GM20431 (cell line): Measurements from ENCODE around the gene MSL3B.

Experiments
- in situ Hi-C: fragments of 300-500 bp; cut with MseI, MboI; formaldehyde crosslinking; loops from one replicate; pipeline ENCODE4 v1.15.0; 2020; ENCODE audit warnings: low sequenced_read_pairs; ENCODE audit not compliant: unreplicated experiment

Gene MSL3B

DNA sequence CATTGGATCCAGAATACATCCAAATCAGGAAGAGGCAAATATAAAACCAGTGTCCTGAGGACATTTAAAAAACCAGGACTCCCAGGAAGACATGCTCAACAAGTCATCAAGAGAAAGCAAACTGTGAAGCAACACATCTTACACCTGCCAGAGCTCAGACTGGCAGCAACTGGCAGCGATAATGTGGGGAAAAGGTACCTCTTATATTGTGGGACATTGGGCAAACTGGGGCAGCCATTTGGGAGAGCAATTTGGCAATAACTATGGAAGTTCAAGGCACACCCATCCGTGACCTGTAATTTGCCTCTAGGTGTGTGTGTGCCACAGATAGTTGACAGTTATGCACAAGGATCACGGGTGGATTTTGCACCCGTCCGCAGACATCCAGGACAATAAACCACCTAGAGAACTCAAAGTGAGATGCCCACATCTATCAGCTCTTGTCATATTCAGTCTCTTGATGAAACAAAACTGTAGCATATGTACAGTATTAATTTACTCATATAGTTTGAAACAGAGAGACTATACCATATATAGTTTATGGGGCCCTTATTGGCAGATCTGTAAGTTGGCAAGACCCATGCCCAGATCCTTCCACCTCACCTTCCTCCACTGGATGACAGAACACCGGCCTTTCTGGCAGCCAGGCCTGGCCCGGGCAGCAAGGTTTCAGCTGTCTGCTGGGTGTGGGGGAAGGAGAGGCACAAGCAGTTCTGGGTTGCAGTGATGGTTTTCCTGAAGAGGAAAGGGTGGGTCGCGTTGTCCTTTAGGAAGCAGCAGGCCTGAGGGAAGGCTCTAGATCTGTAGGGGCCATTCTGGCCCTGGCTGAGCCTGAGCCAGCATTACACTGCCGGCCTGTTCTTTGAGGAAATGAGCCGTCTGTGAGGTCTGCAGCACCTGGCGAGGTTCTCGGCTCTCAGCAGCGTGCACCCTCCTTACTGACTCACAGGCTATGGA, 32.7 kb downstream of the MSL3B start:
- in situ Hi-C loops, result no loop called here

DNA sequence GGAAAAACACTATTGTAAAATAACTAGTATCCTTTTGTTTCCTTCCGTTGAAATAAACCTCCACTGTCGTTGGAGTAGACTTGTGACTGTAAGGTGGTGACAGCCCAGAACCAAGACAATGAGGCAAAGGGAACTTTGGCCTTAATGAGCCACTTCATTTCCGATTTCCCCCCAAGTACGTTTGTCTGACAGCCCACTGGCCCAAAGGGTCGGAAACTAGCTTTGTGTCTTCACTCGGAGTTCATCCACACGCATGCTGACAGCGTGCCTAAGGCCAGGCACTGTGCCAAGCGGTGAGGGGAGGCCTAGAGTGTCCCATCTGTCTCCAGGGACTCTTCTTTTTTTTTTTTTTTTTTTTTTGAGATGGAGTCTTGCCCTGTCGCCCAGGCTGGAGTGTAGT, 34.8 kb downstream of the MSL3B start:
- in situ Hi-C loops, result no loop called here

DNA sequence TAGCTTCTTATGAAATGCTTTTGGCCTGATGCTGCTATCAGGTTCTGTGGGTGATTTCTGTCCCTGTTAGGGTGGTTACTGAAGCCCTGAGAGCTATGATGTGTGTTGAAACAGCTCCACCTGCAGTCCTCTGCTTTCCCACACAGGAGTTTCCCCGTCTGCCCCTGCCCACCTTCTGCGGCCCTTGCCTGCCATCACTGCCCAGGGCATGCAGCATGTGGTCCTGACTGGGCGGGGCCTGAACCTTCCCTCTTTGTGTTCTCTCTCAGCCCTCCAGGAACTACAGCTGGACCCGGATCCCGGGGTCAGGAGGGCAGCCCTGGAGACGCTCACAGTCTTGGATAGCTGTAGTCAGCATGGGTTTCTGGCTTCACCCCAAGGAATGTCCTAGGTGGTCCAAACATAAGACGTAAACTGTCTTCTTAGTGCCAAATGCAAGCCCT, 35.3 kb downstream of the MSL3B start:
- in situ Hi-C loops, result no loop called here

DNA sequence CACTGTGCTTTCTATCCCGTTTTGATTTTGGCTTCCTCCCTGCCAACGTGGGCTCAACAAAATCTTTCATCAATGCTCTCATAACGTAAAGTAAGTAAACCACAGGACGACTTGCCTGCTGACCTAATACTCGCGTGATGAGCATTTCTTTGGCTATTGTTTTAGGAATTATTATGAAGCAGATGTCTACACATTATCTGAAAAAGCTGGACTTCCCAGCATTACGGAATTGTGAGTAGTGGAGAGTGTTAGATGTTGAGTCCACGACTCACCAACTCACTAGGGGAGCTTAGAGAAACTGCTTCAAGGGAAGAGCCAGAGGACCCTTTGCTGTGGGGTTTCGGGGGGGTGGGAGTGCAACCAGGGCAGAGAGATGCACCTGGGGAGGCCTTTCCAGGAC, 35.8 kb downstream of the MSL3B start:
- in situ Hi-C loops, result no loop called here

DNA sequence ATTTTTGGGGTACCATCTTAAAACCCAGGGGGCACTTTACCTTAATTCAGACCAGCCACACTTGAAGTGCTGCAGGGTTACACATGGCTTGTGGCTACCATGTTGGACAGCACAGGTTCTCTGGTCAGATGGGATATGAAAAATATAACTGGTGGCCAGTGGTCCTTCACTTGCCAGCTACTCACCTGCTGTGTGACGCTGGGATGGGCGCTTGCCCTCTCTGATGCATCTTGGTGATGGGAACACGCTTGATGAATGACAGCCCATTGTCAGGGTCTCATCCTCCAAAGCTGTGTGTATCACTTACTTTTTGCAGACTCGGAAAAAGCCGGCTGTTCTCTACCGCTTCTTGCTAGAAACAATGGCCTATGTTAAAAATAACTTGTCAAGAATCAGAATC, 36.3 kb downstream of the MSL3B start:
- in situ Hi-C loops, result no loop called here

DNA sequence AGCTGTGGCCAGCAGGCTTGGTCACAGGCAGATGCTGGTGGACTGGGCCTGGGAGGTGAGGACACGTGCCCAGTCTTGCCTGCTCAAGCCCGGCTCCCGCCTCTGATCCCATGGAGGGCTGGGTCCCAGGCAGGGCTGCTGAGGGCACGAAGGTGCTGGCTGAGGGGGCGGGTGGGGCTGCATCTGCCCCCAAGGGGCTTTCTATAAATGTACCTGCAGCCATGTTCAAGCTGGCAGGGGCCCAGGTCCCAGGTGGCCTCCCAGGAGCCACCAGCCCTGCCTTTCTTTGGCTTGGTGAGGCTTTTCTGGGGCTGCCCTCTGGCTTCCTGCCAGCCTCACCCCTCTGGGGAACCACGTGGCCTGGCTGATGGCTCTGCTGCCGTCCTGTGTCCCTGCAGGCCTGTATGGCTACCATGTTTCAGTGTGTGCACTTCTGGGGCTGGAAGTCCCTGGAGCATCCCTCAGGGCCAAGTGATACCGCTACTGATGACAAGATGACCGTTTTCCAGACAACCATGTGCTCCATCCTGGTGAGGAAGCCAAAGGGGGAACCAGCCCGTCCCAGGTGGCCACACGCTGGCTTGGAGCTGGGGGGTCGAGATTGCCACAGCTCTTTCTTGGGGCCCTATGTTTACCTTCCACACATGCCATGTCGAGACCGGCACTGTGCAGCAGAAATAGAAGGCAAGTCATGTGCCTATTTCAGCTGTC, 37.0 kb downstream of the MSL3B start:
- in situ Hi-C loops, result no loop called here

DNA sequence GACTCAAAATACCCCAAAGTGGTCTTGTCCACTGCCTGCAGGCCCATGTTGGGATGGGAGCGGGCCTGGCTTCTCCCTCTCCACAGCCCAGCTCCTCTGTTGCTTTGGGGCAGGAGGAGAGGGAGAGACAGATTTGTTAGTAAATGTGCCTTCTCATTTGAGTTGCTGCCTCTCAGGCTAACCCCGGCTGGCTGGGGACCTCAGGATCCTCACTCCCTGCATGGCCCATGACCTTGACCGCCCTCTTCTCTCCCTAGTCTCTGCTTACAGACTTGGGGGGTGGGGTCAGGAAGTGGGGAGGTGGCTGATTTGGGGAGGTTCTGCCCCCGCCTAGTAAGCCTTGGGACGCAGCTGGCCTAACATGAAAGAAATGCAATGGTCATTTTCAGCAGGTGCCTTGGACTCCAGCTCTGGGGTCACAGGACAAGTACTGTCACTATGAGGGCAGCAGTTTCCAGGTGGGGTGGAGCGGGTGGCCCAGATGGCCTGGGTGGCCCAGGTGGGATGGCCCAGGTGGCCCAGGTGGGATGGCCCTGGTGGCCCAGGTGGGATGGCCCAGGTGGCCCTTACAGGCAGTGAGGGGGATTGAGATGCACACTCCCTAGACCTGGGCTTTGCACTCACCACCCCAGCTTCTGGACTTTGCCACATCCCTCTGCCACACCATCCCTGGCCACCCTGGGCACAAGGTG, 37.9 kb downstream of the MSL3B start:
- in situ Hi-C loops, result no loop called here

DNA sequence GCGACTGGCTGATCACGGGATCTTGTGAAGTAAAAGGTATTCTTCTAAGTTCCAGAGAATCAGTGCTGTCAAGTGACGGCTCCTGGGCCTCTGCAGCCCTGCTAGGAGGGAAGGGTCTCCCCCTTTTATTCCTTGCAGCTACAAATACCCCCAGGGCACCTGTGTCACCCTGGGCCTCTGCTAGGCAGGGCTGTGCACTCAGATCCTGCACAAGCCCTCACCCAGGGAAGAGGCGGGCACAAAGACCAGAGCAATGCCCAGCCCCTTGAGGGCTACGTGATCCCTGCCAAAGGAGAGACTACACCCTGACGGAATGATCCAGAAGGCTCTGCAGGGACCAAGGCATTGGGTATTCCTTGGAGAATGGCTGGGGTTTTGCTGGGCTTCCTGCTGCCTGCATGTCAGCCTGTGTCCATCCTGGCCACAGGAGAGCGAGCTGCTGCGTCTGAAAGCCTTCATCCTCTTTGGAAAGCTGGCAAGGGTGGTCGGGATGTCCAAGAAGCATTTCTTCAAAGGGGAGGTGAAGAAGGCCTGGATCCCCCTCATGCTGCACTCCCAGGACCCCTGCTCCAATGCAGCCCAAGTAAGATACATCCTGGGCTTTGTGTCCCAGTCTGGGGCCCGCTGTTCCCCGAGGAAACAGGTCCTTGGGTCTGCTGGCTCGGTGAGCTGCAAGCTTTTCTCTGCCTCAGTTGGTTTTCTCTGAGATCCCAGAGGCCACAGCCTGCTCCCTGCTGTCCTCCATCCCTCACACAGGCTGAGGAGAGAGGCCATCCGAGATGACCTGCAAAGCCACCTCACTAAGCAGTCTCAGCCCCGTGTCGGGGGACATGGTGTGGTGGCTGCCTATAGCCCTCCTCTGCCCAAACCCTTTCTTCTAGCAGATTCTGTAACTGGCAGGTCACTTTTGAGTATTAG, 38.7 kb downstream of the MSL3B start:
- in situ Hi-C loops, result no loop called here

DNA sequence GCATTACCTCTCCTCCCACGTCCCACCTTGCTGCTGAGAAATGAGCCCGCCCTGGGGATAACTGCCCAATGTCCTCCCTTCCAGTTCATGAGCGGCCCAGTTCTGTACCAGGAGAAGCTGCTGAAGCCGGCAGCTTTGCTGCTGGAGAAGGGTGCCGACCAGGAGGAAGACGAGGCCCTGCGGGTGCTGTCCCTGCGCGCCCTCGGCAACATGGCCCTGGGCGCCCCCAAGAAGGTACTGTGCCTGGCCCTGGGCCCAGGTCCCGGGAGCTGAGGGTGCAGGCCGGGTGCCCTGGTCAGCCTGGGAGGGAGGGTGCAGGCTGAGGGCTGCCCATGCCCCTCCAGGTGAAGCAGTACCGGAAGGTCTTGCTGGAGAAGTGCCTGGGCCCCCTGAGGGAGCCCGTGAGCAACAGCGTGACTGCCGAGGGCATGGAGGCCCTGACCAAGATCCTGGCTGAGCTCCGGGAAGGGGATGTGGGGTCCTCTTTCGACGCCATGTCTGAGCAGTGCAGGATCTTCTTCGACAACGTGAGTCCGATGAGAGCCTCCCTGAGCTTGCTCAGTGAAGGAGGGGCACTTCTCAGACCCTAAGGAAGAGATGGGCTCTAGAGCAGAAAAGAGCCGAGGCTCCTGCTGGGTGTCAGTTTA, 39.5 kb downstream of the MSL3B start:
- in situ Hi-C loops, result no loop called here

DNA sequence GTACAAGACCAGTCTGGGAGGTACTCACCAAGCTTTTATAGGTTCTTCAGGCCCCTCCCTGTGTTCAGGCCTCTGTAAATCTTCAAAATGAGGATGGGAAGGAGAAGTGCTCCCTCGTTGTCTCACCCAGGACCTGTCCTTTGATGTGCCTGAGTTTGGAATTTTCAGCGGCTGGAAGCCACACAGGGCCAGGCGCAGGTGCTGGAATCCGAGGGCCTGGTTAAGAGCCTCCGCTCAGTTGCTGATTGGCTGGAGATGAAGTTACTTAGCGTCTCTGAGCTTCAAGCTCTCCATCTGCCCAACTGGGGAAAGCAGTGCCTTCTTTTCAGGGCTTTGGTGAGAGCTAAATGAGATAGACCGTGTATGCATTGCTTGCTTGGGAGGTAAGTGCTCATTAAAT, 43.8 kb downstream of the MSL3B start:
- in situ Hi-C loops, result no loop called here

DNA sequence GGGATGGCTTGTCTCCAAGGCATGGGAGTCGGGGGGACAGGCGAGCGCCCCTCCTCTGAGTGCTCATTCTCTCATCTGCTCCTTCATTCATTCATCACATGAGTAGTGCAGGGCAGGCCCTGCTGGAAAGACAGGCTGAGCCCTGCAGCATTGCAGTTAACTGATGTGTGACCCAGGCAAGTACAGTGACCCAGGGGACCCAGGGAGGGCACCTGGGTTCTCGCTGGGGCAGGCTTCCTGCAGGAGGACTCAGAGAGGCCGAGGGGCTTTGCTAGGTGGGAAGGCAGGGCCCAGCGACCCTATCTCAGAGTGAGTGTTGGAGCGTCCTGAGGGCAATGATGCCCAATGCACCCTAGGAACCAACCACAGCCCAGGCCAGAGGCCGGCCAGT, 44.5 kb downstream of the MSL3B start:
- in situ Hi-C loops, result no loop called here

DNA sequence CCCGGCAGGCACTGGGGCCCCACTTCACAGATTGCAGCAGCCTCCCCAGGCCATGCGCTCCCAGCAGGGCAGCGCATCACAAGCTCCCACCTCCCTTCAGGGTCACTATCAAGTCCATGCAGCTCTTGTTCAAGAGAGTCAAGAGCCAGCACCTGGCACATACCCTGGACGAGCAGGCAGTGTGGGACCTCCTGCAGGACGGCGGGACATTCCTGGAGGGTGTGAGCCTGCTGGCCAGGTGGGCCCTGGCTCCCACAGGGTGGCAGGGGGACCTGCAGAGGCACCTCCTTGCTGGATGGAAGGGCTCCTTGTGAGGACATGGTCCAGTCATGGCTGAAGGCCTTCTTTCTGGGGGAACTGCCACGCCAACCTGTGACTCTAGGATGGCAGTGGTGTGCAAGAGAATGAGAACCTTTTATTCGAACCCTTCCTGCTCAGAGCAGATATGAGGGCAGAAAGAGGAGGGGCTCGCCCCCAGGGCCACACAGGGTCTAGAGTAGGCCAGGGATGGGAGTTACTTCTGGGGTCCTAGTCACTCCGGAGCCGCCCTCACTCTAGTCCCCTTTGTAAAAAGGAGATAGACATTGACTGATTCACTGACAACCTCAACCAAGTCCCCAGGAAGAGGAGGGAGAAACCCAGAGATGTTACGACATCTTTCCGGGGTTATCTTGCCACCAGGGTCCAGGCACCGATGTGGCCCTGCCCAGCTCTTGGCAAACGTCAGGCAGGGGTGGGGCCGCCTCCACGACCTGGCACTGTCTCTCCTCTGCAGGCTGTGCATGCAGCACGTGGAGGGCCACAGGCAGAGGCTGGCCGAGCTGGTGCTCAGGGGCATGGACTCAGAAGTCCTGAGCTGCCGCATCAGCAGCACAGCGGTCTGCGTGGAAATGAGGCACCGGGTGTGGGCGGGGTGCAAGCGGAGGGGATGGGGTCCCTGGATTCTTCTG, 45.1 kb downstream of the MSL3B start:
- in situ Hi-C loops, result no loop called here

DNA sequence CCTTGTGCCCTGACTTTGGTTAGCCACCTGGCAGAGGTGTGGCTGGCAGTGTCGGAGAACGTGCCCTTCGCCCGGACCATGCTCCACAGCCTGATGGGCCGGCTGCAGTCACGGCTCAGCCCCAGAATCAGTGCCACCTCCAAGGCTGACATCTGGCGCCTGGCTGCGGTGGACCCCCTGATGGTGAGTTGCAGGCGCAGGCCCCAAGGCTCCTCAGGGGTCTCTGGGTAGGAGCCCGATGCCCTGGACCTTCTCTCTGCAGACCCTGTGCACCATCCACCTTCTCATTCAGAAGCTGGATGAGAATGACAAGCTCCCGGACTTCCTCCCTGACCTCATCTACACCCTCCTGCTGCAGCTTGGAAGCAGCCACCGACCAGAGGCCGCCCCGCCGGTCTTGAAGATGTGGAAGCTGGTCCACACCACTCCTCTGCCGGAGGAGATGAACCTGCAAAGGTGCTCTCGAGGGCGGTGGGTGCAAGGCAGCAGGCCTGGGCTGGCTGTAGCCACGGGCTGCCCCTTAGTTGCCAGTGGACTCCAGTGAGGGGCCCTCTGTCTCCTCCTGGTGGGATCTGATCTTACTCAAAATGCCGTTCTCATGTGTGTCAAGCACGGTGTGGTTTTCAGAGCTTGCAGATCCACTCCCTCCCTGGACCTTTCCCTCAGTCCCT, 46.0 kb downstream of the MSL3B start:
- in situ Hi-C loops, result no loop called here

DNA sequence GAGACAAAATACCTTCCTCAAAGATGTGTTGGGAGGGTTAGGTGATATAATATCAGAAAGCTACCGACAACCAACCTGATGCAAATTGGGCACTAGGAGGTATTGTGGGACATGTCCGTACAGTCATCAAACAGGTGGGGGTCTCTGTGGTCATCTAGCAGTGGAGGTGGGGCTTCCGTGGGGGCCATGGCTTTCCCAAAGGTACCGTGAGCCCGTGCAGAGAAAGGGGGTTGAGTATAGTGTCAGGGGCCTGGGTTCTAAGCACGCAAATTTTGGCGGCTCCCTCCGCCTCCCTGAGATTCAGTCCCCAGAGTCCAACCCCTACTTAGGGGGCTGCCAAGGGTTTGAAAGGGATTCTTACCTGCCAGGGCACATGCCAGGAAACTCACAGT, 46.5 kb downstream of the MSL3B start:
- in situ Hi-C loops, result no loop called here

DNA sequence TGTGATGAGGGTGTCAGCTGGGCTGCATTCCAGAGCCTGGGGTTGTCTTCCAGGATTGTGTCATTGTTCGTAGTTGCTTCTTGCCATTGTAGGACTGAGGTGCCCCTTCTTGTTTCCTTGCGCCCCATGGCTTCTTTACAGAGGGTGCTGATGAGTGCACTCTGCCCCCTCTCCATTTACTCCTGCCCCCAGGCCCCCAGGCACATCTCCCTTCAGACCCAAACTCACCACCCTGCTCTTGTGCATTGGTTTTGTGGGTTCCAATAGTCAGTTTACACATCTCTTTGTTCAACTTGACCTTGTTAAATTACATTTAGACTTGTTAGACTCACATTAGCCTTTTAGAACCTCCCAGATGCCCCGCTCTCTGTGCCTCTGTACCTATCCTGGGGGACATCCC, 47.0 kb downstream of the MSL3B start:
- in situ Hi-C loops, result no loop called here

DNA sequence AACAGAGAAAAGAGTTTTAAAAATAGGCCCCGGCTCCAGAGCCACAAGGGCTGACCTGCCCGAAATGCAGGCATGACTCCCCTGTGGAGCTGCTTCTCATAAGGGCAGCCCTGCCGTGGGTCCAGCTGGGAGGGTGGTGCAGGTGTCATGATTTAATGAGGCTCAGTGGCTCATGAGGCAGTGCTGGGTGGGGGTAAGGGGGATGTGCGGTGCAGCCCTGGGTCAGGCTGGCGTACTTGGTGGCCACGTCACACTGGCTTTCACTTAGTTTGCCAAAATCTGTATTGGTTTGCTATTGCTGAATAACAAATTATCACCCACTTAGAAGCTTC, 47.4 kb downstream of the MSL3B start:
- in situ Hi-C loops, result no loop called here

DNA sequence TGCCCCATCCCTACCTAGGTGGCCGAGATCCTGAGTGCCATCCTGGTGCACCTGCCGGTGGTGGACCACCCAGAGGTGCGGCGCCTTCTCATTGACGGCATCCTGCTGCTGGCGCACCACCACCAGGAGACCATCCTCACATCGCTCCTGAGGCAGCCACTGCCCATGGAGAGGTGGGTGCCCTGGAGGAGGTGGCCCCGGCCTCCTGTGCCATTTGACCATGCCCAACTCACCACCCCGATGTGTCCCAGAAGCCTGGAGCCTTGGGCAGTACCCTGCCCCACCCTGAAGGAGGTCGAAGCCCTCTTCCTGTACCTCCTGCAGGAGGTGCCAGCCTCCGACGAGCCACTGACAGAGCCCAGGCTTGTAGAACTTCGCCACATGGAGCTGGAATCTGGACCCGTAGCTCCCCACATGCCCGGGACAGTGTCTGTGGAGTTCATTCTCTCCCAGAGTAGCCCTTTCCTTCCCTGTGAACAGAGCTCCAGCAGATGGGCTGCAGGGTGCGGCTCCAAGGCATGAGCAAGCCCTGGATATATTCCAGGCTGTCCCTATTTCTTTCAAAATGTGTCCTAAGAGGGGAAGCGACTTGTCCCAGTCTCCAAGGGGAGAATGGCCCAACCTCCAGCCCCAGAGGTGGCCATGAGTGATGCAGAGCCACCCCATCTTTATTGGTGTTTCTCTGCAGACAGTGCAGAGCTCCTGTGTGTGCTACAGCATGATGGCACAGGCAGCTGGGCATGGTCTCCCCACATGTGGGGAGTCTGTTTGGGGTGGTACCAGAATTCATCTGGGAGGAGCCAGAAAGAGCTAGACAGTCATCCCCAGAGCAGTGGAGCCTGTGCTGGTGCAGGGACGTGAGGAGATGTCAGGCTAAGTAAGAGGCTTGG, 48.1 kb downstream of the MSL3B start:
- in situ Hi-C loops, result no loop called here
